Bronchial epithelial cell (primary cell): ENCODE results near the gene GRIP1. TPM values are rescaled to one million over a fixed set of nuclear protein-coding genes. Genes with fewer than 3 reads are reported as not detected.

ENCODE experiments used
- DNase-seq: peaks from one replicate; pipeline ENCODE4 v3.0.0-alpha.2; 2010; ENCODE audit warnings: low read depth
- FAIRE-seq: peaks from 2 replicates; lab custom pipeline; 2011; peaks lifted over from hg19 to GRCh38; lab: Jason Lieb, UNC
- H3K27me3 ChIP-seq: 2 replicates; pipeline ENCODE4 v1.5.1; 2011; ENCODE audit warnings: low read length; ENCODE audit not compliant: control insufficient read depth, insufficient read depth
- H3K36me3 ChIP-seq: 2 replicates; pipeline ENCODE4 v1.5.1; 2011; ENCODE audit warnings: low read length; ENCODE audit not compliant: control insufficient read depth, insufficient read depth
- H3K4me3 ChIP-seq: 2 replicates; pipeline ENCODE4 v1.5.1; 2011; ENCODE audit warnings: mild to moderate bottlenecking, low read depth, low read length, control low read depth
- CTCF ChIP-seq: IDR thresholded peaks from 2 replicates; pipeline ENCODE4 v1.5.1; 2011; ENCODE audit warnings: mild to moderate bottlenecking, moderate library complexity, low read length, control low read depth, inconsistent platforms; ENCODE audit not compliant: insufficient read depth, severe bottlenecking
- total RNA-seq: library from RNA; depleted of rRNA; stranded (reverse); fragments of >200 nt; gene quantifications from 2 replicates; pipeline ENCODE4 v1.2.1, GENCODE V29; 2014

GRIP1 gene
- total RNA-seq, 1 donor from 2014 or later = 3.9 TPM

DNA sequence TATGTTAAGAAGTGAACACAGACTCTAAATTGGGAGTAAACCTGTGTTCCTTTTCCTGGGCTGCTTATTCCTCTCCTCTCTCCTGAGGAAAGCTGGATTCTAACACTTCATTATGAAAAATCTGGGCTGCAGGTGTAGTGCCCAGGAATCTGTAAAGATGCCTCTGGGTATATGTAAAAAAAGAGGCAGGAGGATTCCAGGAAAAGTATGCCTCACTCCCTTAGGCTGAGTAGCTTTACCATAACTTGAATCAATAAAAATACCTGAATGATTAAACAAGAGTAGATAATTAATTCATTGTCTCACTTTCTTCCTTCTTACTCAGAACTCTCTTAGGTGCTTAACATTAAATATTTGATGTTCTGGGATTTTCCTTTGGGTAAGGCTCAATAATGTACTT lies 185.1 kb downstream of the GRIP1 start:
- no peak for TF ChIP-seq CTCF
- no peaks in the 10 kb centered on the region for H3K36me3 ChIP-seq
- DNase-seq (no peak), FAIRE-seq (no peak)
- H3K27me3 ChIP-seq = no peaks in the 10 kb centered on the region
- no peak overlapping the region for H3K4me3 ChIP-seq

DNA sequence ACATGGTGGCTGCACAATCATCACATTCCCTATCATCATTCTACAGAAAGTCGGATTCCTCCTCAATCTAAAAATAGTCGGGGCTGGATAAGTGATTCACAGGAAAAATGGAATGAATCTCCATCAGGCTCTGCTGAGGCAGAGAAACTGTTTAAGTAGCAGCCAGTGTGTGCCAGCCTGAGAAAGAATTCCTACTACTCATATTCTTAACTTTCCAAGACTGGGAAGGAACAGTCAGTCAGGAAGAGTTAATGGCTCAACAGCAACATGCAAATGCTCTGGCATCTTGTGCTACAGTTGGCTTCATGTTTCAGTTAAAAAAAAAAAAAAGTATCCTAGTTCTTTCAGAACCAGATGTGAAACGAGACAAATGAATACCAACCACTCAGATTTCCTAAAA lies 187.0 kb downstream of the GRIP1 start:
- Histone ChIP-seq H3K4me3 (no peak overlapping the region), H3K36me3 (no peaks in the 10 kb centered on the region), H3K27me3 (no peaks in the 10 kb centered on the region)
- TF ChIP-seq CTCF = no peak
- DNase-seq (no peak), FAIRE-seq (no peak)

- TF ChIP-seq CTCF = no peak
- DNase-seq = no peak
- Histone ChIP-seq H3K36me3 (no peaks in the 10 kb centered on the region), H3K27me3 (no peaks in the 10 kb centered on the region), H3K4me3 (no peak overlapping the region)
- no peak for FAIRE-seq
Observed at GRCh38 chr12:66482351-66483203, 196.3 kb downstream of the GRIP1 start.

DNA sequence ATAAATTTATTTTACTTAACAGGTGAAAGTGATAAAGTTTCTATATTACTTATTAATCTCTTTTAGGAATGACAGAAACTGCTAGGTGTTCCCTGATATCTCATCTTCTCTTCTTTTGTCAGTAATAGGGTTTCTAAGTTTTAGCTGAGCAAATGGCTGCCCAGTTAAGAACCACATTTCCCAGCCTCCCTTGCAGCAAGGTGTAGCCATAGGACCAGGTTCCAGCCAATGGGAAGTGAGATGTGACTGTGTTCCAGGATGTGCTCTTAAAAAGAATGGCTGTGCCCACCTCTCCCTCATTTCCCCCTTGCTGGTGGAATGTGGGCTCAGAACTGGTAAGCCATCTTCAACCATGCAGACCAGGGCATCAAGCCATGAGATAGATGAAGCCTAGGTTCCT lies 210.9 kb downstream of the GRIP1 start:
- FAIRE-seq = no peak
- Histone ChIP-seq H3K36me3 (no peaks in the 10 kb centered on the region), H3K4me3 (no peak overlapping the region), H3K27me3 (no peaks in the 10 kb centered on the region)
- TF ChIP-seq CTCF = no peak
- no peak for DNase-seq

DNA sequence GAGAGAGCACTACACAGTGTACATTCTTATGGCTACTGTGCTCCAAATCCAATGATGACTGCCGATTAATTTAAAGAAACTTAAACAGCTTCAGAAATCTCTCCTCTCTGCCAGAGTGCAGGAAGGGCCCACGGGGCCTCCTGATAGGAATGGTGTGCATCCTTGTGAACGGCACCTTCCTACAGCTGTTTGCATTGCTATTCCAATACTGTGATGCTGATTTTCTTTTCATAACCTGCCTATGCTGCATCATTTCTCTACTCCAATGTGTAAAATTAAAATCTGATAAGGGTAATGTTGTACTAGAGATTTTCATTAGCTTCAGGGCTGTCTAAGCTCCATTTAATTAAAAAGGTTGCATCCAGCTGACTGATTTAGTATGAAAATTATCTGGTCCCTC lies 217.5 kb downstream of the GRIP1 start:
- Histone ChIP-seq H3K27me3 (no peaks in the 10 kb centered on the region), H3K4me3 (no peak overlapping the region), H3K36me3 (no peaks in the 10 kb centered on the region)
- no peak for FAIRE-seq
- TF ChIP-seq CTCF = no peak
- DNase-seq = no peak
